ENCODE data around the gene CDK5RAP2. TPM values are rescaled to one million over a fixed set of nuclear protein-coding genes. Genes with fewer than 3 reads are reported as not detected.
"Not testable (repeated sequence)": the region's sequence is repeated elsewhere in the genome, so short reads cannot be mapped to it uniquely, and the experiment has no call there.

The CDK5RAP2 gene
- total RNA-seq, 1 experiment from 2014 or later: 56.4 TPM

DNA sequence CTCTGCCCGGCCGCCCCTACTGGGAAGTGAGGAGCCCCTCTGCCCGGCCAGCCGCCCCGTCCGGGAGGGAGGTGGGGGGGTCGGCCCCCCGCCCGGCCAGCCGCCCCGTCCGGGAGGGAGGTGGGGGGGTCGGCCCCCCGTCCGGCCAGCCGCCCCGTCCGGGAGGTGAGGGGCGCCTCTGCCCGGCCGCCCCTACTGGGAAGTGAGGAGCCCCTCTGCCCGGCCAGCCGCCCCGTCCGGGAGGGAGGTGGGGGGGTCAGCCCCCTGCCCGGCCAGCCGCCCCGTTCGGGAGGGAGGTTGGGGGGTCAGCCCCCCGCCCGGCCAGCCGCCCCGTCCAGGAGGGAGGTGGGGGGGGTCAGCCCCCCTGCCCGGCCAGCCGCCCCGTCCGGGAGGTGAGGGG lies 83.5 kb downstream of the CDK5RAP2 start:
- H2BK120ac ChIP-seq (ENCODE audit: low read depth, low read length, poor library complexity, severe bottlenecking); H3K9me3 ChIP-seq (ENCODE audit: control insufficient read depth, low read depth, low read length); H3T11ph ChIP-seq (ENCODE audit: low read length); DNase-seq; H3K56ac ChIP-seq (ENCODE audit: insufficient read length, low read depth, low read length); H3K27ac ChIP-seq (ENCODE audit: insufficient read length, low read depth, low read length); H3K4me1 Mint-ChIP-seq; H3K27ac Mint-ChIP-seq; H4K5ac ChIP-seq (ENCODE audit: insufficient read length, low read depth, low read length); H3K4me3 Mint-ChIP-seq; H3K4me2 ChIP-seq (ENCODE audit: insufficient read depth, insufficient read length, low read length); H3K79me2 ChIP-seq (ENCODE audit: insufficient read depth, low read length); H4K8ac ChIP-seq (replicated peaks; ENCODE audit: insufficient read length, low read depth, low read length); H3K4me1 ChIP-seq (ENCODE audit: insufficient read depth, low read length); H4K91ac ChIP-seq (ENCODE audit: insufficient read length, low read depth, low read length); H3K23me2 ChIP-seq (ENCODE audit: insufficient read length, low read depth, low read length, poor library complexity, severe bottlenecking); H3K79me1 ChIP-seq (ENCODE audit: insufficient read depth, low read depth, low read length, poor library complexity, severe bottlenecking); H3K9ac ChIP-seq (ENCODE audit: extremely low read depth, insufficient read length, low read length); H3K27me3 ChIP-seq (ENCODE audit: insufficient read depth, low read length); H3K4ac ChIP-seq (ENCODE audit: low read depth, low read length); H2BK15ac ChIP-seq (ENCODE audit: low read depth, low read length); H2BK12ac ChIP-seq (ENCODE audit: insufficient read length, low read depth, low read length); H2AFZ ChIP-seq (ENCODE audit: low read length); H3K27me3 Mint-ChIP-seq (ENCODE audit: low read depth); H2BK20ac ChIP-seq (ENCODE audit: low read depth, low read length, poor library complexity, severe bottlenecking); H3K23ac ChIP-seq (ENCODE audit: insufficient read length, low read depth, low read length); H2AK5ac ChIP-seq (ENCODE audit: insufficient read length, low read length); H3K14ac ChIP-seq (ENCODE audit: insufficient read depth, low read length); H4K20me1 ChIP-seq (ENCODE audit: control insufficient read depth, insufficient read depth, insufficient read length); H2BK5ac ChIP-seq (ENCODE audit: insufficient read length, low read length); H3K18ac ChIP-seq (ENCODE audit: insufficient read length, low read depth, low read length): not testable (repeated sequence)
- no CpG with 5 or more reads among the region's 37 CpGs for WGBS (ENCODE audit: extremely low coverage, insufficient read length, low lambda C conversion rate)
- peaks cover 22 to 27% (median 25%) of the 10 kb centered on the region in 3 experiments for H3K36me3 Mint-ChIP-seq (ENCODE audit: insufficient read depth in 1 of 3, low read depth in 3 of 3)
- H3K9me3 Mint-ChIP-seq: peaks cover 9 to 11% of the 10 kb centered on the region in 2 experiments

Data from H9 (cell line).